Bronchial epithelial cell (primary cell): ENCODE results near the gene GLT8D2. TPM values are rescaled to one million over a fixed set of nuclear protein-coding genes. Genes with fewer than 3 reads are reported as not detected.
A peak's percentile ranks its signal among the peaks of the same experiment; 100 is the strongest.

Experiments used
- DNase-seq: peaks from one replicate; pipeline ENCODE4 v3.0.0-alpha.2; 2010; ENCODE audit warnings: low read depth
- FAIRE-seq: peaks from 2 replicates; lab custom pipeline; 2011; peaks lifted over from hg19 to GRCh38; lab: Jason Lieb, UNC
- H3K27me3 ChIP-seq: 2 replicates; pipeline ENCODE4 v1.5.1; 2011; ENCODE audit warnings: low read length; ENCODE audit not compliant: control insufficient read depth, insufficient read depth
- H3K36me3 ChIP-seq: 2 replicates; pipeline ENCODE4 v1.5.1; 2011; ENCODE audit warnings: low read length; ENCODE audit not compliant: control insufficient read depth, insufficient read depth
- H3K4me3 ChIP-seq: 2 replicates; pipeline ENCODE4 v1.5.1; 2011; ENCODE audit warnings: mild to moderate bottlenecking, low read depth, low read length, control low read depth
- total RNA-seq: library from RNA; depleted of rRNA; stranded (reverse); fragments of >200 nt; gene quantifications from 2 replicates; pipeline ENCODE4 v1.2.1, GENCODE V29; 2014
- TF ChIP-seq, protein P1 (sequence below): IDR thresholded peaks from 2 replicates; pipeline ENCODE4 v1.5.1; 2011; ENCODE audit warnings: mild to moderate bottlenecking, moderate library complexity, low read length, control low read depth, inconsistent platforms; ENCODE audit not compliant: insufficient read depth, severe bottlenecking

The GLT8D2 gene
- total RNA-seq, 1 donor from 2014 or later, result 1.3 TPM

DNA sequence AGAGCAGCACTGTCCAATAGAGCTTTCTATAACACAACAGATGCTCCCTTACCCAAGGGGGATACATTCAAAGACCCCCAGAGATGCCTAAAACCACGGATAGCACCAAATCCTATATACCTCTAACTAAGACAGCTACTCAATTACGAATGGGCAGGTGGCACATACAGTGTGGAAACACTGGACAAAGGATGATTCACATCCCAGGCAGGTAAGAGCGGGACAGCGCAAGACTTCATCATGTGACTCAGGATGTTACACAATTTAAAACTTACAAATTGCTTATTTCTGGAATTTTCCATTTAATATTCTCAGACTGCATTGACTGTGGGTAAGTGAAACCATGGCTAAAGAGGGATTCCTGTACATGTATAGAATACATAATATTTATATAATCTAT is 8.8 kb upstream of the GLT8D2 start:
- Histone ChIP-seq H3K4me3 (no peak overlapping the region), H3K36me3 (no peaks in the 10 kb centered on the region), H3K27me3 (no peaks in the 10 kb centered on the region)
- TF ChIP-seq, protein P1, sequence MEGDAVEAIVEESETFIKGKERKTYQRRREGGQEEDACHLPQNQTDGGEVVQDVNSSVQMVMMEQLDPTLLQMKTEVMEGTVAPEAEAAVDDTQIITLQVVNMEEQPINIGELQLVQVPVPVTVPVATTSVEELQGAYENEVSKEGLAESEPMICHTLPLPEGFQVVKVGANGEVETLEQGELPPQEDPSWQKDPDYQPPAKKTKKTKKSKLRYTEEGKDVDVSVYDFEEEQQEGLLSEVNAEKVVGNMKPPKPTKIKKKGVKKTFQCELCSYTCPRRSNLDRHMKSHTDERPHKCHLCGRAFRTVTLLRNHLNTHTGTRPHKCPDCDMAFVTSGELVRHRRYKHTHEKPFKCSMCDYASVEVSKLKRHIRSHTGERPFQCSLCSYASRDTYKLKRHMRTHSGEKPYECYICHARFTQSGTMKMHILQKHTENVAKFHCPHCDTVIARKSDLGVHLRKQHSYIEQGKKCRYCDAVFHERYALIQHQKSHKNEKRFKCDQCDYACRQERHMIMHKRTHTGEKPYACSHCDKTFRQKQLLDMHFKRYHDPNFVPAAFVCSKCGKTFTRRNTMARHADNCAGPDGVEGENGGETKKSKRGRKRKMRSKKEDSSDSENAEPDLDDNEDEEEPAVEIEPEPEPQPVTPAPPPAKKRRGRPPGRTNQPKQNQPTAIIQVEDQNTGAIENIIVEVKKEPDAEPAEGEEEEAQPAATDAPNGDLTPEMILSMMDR, result no peak
- DNase-seq (peak; percentile 93), FAIRE-seq (peak; percentile 32)

DNA sequence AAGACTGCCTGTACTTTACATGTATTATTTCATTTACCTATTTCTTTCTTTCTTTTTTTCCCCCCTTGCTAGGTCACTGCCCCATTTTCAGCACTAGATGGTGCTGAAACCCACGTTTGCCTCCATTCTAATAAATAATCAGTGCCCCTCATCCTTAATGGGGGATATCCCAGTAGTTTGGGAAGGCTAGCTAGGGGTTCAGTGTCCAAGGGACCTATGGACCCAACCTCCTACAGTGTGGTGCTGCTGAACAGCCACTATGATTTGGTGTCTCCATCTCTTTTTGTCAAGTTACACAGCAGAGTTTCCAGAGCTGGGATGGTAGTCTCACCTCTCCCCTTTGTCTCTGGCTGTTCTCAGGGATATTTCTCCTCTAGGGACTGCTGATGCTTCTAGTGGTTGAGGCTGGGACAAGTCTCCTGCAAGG is 7.8 kb upstream of the GLT8D2 start:
- TF ChIP-seq, protein P1, result peak; percentile 49
- no peaks in the 10 kb centered on the region for H3K27me3 ChIP-seq
- DNase-seq, result peak; percentile 30
- no peak for FAIRE-seq
- H3K36me3 ChIP-seq, result no peaks in the 10 kb centered on the region
- H3K4me3 ChIP-seq, result no peak overlapping the region

DNA sequence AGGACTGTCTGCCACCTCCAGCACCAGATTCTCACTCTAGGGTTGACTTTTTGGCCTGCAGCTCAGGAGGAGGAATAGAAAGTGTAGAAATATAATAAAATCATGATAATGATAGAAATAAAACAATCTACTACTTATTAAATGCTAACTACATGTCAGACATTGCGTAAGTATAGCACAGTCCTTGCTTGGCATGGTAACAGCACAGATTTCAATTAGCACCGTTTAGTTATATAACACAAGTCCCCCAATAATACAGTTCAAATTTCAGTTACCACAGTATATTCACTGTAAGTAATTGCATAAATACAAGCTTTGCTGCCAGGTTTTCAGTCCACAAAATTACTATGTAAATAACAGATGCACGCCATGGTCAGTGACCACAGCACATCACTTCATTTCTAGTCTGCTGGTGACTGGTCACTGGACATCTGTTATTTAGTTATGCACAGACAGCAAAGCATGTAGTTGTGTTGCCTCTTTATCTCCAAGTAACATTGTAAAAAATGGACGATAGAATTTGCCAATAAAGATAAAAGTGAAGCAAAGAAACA is 6.5 kb upstream of the GLT8D2 start:
- no peaks in the 10 kb centered on the region for H3K27me3 ChIP-seq
- DNase-seq (no peak), FAIRE-seq (no peak)
- no peaks in the 10 kb centered on the region for H3K36me3 ChIP-seq
- TF ChIP-seq, protein P1, result no peak
- no peak overlapping the region for H3K4me3 ChIP-seq

DNA sequence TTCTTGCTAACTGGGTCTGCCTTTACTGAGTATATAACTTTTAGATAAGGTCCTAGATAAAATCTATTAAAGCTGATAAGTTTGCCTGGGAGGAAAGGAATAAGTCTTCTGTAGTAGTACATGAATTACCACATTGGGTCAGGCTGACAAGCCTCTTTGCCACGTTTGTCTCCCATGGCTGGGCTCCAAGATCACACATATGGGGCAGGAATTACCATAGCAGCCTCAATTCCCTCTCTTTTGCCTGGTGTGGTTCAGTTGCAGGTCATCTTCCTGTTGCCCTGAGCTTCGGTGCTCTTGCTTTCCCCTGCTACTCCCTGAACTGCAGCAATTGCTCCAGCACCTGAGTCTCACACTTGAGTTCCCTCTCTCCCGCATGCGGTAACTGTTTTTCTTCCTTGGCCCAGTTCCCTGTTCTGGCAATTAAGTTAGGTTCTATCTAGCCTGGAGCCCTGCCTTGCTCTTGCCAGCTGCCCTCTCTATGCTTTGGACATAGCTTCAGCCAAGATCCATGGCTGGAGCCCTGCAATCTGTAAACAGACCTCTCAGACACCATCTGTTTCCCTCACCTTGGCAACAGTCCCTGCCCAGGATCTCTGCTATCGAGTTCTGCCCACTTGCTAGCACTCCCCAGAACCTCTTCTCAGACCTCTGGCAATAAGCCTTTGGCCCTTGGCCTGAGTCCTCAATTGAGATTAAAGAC is 5.8 kb upstream of the GLT8D2 start:
- FAIRE-seq, result no peak
- TF ChIP-seq, protein P1, result no peak
- DNase-seq, result no peak

DNA sequence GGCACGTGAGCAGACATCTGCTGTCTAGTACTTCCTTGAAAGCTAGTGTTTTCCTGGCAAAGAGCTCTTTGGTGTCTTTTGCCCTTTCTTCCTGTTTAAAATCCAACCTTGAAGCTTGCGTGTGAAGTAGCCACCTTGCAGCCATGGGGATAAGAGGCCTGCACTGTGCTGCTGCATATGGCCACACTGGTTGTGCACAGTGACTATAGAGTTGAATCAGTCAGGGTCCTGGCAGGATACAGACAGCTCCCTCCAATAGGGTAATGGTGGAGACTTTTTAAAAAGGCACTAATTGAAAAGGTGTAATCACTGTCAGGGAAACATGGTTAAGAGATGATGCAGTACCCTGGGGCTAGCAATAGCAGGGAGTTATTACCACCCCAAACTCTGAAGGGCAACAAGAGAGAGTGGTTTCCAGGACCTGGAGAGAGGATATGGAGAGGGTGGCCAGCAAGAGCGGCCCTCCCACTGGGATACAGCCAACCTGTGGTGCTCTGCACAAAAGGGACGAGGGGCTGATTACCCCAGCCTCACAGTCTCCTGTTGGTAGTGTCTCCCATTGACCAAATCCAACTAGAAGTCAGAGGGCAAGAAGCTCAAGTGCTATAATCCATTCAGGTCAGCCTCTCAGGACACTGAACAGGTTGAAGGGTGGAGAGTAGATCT is 4.8 kb upstream of the GLT8D2 start:
- FAIRE-seq, result no peak

More for the DNA sequence above, 5.8 kb upstream of the GLT8D2 start:
- Histone ChIP-seq H3K27me3 (no peaks in the 10 kb centered on the region), H3K36me3 (no peaks in the 10 kb centered on the region), H3K4me3 (no peak overlapping the region)

More for the DNA sequence above, 4.8 kb upstream of the GLT8D2 start:
- Histone ChIP-seq H3K27me3 (no peaks in the 10 kb centered on the region), H3K36me3 (no peaks in the 10 kb centered on the region), H3K4me3 (no peak overlapping the region)
- no peak for DNase-seq
- TF ChIP-seq, protein P1, result no peak
